Hematopoietic multipotent progenitor cell treated with erythropoietin and hydrocortisone succinate and interleukin-3 and kit ligand, for 17 days (in vitro differentiated cells): Measurements from ENCODE around the gene STXBP4.

Experiments
- DNase-seq: peaks from one replicate; pipeline ENCODE4 v3.0.0-alpha.2; 2015; ENCODE audit warnings: low spot score

Gene STXBP4

GRCh38 chr17:55172612-55173011, 204.0 kb downstream of the STXBP4 start:
- no peak for DNase-seq

GRCh38 chr17:55174133-55174532, 205.6 kb downstream of the STXBP4 start:
- no peak for DNase-seq

- no peak for DNase-seq
Observed at GRCh38 chr17:55175788-55176427, 207.3 kb downstream of the STXBP4 start.

GRCh38 chr17:55177159-55177854, 208.7 kb downstream of the STXBP4 start:
- DNase-seq: no peak

- DNase-seq: no peak
Observed at GRCh38 chr17:55177855-55178217, 209.3 kb downstream of the STXBP4 start.

GRCh38 chr17:55186937-55187770, 218.6 kb downstream of the STXBP4 start:
- no peak for DNase-seq

GRCh38 chr17:55190748-55191147, 222.2 kb downstream of the STXBP4 start:
- DNase-seq: no peak

GRCh38 chr17:55198690-55199370, 230.3 kb downstream of the STXBP4 start:
- no peak for DNase-seq

GRCh38 chr17:55200904-55201303, 232.3 kb downstream of the STXBP4 start:
- no peak for DNase-seq

- DNase-seq: no peak
Observed at GRCh38 chr17:55201308-55201932, 232.9 kb downstream of the STXBP4 start.

GRCh38 chr17:55202896-55203295, 234.3 kb downstream of the STXBP4 start:
- no peak for DNase-seq

GRCh38 chr17:55208078-55208812, 239.7 kb downstream of the STXBP4 start:
- DNase-seq: no peak

GRCh38 chr17:55210292-55210691, 241.7 kb downstream of the STXBP4 start:
- DNase-seq: no peak

GRCh38 chr17:55212880-55213279, 244.3 kb downstream of the STXBP4 start:
- no peak for DNase-seq

GRCh38 chr17:55215711-55216110, 247.1 kb downstream of the STXBP4 start:
- DNase-seq: no peak

GRCh38 chr17:55216888-55217287, 248.3 kb downstream of the STXBP4 start:
- no peak for DNase-seq

- DNase-seq: no peak
Observed at GRCh38 chr17:55219459-55219858, 250.9 kb downstream of the STXBP4 start.

GRCh38 chr17:55219934-55220333, 251.4 kb downstream of the STXBP4 start:
- no peak for DNase-seq
